OCI-LY3 (cell line): Measurements from ENCODE around the gene IL16.
A peak's percentile ranks its signal among the peaks of the same experiment; 100 is the strongest.

Source experiments
- H2AFZ ChIP-seq: fragments of 200-600, 300-600 bp; shearing (Covaris generic); 2 replicates; pipeline ENCODE4 v1.6.0; 2014; ENCODE audit warnings: antibody characterized with exemption, low read depth, low read length
- H3K27ac ChIP-seq: fragments of 200-600, 300-600 bp; sonication (generic); 2 replicates; pipeline ENCODE4 v1.5.1; 2014; ENCODE audit warnings: mild to moderate bottlenecking, low read length, moderate library complexity, mixed read lengths
- H3K27me3 ChIP-seq: fragments of 200-600, 300-600 bp; sonication (generic); 2 replicates; pipeline ENCODE4 v1.6.1; 2014; ENCODE audit warnings: low read depth, low read length, mixed read lengths
- H3K36me3 ChIP-seq: fragments of 200-600, 300-600 bp; sonication (generic); replicated peaks from 2 replicates; pipeline ENCODE3; 2014; ENCODE audit warnings: low read depth, low read length, mixed read lengths
- H3K4me1 ChIP-seq: fragments of 300-600, 200-600 bp; sonication (generic); 2 replicates; pipeline ENCODE4 v1.6.1; 2014; ENCODE audit warnings: low read length, mixed read lengths
- H3K4me2 ChIP-seq: fragments of 200-600, 300-600 bp; sonication (generic); 2 replicates; pipeline ENCODE4 v1.6.1; 2014; ENCODE audit warnings: low read length, mixed read lengths
- H3K4me3 ChIP-seq: fragments of 300-600, 200-600 bp; sonication (generic); 2 replicates; pipeline ENCODE4 v1.5.1; 2014; ENCODE audit warnings: antibody characterized with exemption, mild to moderate bottlenecking, low read length, moderate library complexity
- H3K79me2 ChIP-seq: fragments of 300-600, 200-600 bp; shearing (Covaris generic); 2 replicates; pipeline ENCODE4 v1.6.1; 2014; ENCODE audit warnings: mild to moderate bottlenecking, low read length, mixed read lengths
- H3K9ac ChIP-seq: fragments of 300-600, 200-600 bp; shearing (Covaris generic); 2 replicates; pipeline ENCODE4 v1.6.0; 2014; ENCODE audit warnings: mild to moderate bottlenecking, low read length, moderate library complexity
- H3K9me3 ChIP-seq: fragments of 200-600, 300-600 bp; shearing (Covaris generic); 2 replicates; pipeline ENCODE4 v1.6.1; 2014; ENCODE audit warnings: low read length, mixed read lengths; ENCODE audit not compliant: insufficient read depth
- H4K20me1 ChIP-seq: fragments of 200-600, 300-600 bp; sonication (generic); 2 replicates; pipeline ENCODE4 v1.6.1; 2016; ENCODE audit warnings: low read length, mixed read lengths; ENCODE audit not compliant: insufficient read depth
- CTCF ChIP-seq: fragments of 200-600, 300-600 bp; sonication (generic); IDR thresholded peaks from 2 replicates; pipeline ENCODE4 v1.5.1; 2014; ENCODE audit warnings: antibody characterized with exemption, low read length, low read depth
- EZH2phosphoT487 ChIP-seq: fragments of 200-600 bp; shearing (Covaris generic); IDR thresholded peaks from 2 replicates; pipeline ENCODE4 v1.6.1; 2018; ENCODE audit warnings: antibody characterized with exemption, mixed run types, low read depth

IL16 gene

GRCh38 chr15:81223346-81223971, 26.8 kb downstream of the IL16 start:
- no peaks in the 10 kb centered on the region for H3K36me3 ChIP-seq
- no peak overlapping the region for H2AFZ ChIP-seq
- H3K79me2 ChIP-seq = no peaks in the 10 kb centered on the region
- no peak overlapping the region for H3K27ac ChIP-seq
- no peaks in the 10 kb centered on the region for H3K9me3 ChIP-seq
- no peak overlapping the region for H3K4me2 ChIP-seq
- H3K4me3 ChIP-seq = no peak overlapping the region
- TF ChIP-seq CTCF (no peak), EZH2phosphoT487 (no peak)
- no peak overlapping the region for H3K9ac ChIP-seq
- H3K27me3 ChIP-seq = no peaks in the 10 kb centered on the region; the same call in 1 of the 2 replicates
- no peaks in the 10 kb centered on the region for H4K20me1 ChIP-seq
- H3K4me1 ChIP-seq = peaks cover 8% of the 10 kb centered on the region

GRCh38 chr15:81224232-81224631, 27.6 kb downstream of the IL16 start:
- Histone ChIP-seq H3K9me3 (no peaks in the 10 kb centered on the region), H3K4me2 (no peak overlapping the region), H3K79me2 (no peaks in the 10 kb centered on the region), H3K4me1 (peaks cover 8% of the 10 kb centered on the region), H3K36me3 (no peaks in the 10 kb centered on the region), H3K27me3 (no peaks in the 10 kb centered on the region; the same call in 1 of the 2 replicates), H2AFZ (no peak overlapping the region), H3K4me3 (no peak overlapping the region), H3K9ac (no peak overlapping the region), H4K20me1 (no peaks in the 10 kb centered on the region), H3K27ac (no peak overlapping the region)
- TF ChIP-seq EZH2phosphoT487 (no peak), CTCF (no peak)

- no peak overlapping the region for H3K9ac ChIP-seq
- no peaks in the 10 kb centered on the region for H3K36me3 ChIP-seq
- no peak overlapping the region for H3K4me2 ChIP-seq
- no peaks in the 10 kb centered on the region for H3K27me3 ChIP-seq
- no peak overlapping the region for H2AFZ ChIP-seq
- H3K4me3 ChIP-seq = no peak overlapping the region
- H3K27ac ChIP-seq = no peak overlapping the region
- H3K79me2 ChIP-seq = no peaks in the 10 kb centered on the region
- H3K4me1 ChIP-seq = peaks cover 8% of the 10 kb centered on the region
- TF ChIP-seq CTCF (no peak), EZH2phosphoT487 (no peak)
- H4K20me1 ChIP-seq = no peaks in the 10 kb centered on the region
- H3K9me3 ChIP-seq = no peaks in the 10 kb centered on the region
Measured at GRCh38 chr15:81225161-81225671, 28.5 kb downstream of the IL16 start.

GRCh38 chr15:81227716-81228115, 31.0 kb downstream of the IL16 start:
- H3K79me2 ChIP-seq = no peaks in the 10 kb centered on the region
- no peak overlapping the region for H3K4me3 ChIP-seq
- no peak overlapping the region for H3K9ac ChIP-seq
- H3K36me3 ChIP-seq = no peaks in the 10 kb centered on the region
- no peak for TF ChIP-seq CTCF
- TF ChIP-seq EZH2phosphoT487 = no peak
- H3K4me1 ChIP-seq = peaks cover 8% of the 10 kb centered on the region
- H3K27ac ChIP-seq = no peak overlapping the region
- 0 out of 2 replicates have a peak overlapping the region, but pooled peaks have one; percentile 6 for H3K4me2 ChIP-seq
- H3K9me3 ChIP-seq = no peaks in the 10 kb centered on the region
- H2AFZ ChIP-seq = no peak overlapping the region
- H4K20me1 ChIP-seq = no peaks in the 10 kb centered on the region
- H3K27me3 ChIP-seq = no peaks in the 10 kb centered on the region
